Ascending aorta (tissue), 2 donors: ENCODE measurements around the gene TSPYL1. TPM values are rescaled to one million over a fixed set of nuclear protein-coding genes. Genes with fewer than 3 reads are reported as not detected.

ENCODE experiments used
- DNase-seq, 2 donors: peaks; one replicate each; pipeline ENCODE4 v3.0.0-alpha.2; 2019; ENCODE audit warnings: low spot score in 2 of 2
- H3K27ac ChIP-seq, 2 donors: fragments of 200-600 bp; sonication (generic); one replicate each; pipeline ENCODE4 v1.5.1; 2016 to 2017; ENCODE audit warnings: mild to moderate bottlenecking in 1 of 2
- H3K27me3 ChIP-seq: fragments of 200-600 bp; sonication (generic); one replicate; pipeline ENCODE4 v1.5.1; 2017
- H3K36me3 ChIP-seq, 2 donors: fragments of 200-600 bp; sonication (generic); one replicate each; pipeline ENCODE4 v1.5.1; 2016
- H3K4me1 ChIP-seq, 2 donors: fragments of 200-600 bp; sonication (generic); one replicate each; pipeline ENCODE4 v1.5.1; 2016 to 2017; ENCODE audit warnings: mild to moderate bottlenecking in 1 of 2
- H3K4me3 ChIP-seq, 2 donors: fragments of 200-600 bp; sonication (generic); one replicate each; pipeline ENCODE4 v1.5.1; 2016 to 2017; ENCODE audit warnings: mild to moderate bottlenecking in 1 of 2
- H3K9me3 ChIP-seq, 2 donors: fragments of 200-600 bp; sonication (generic); one replicate each; pipeline ENCODE4 v1.5.1; 2016
- CTCF ChIP-seq, 3 experiments: fragments of 200-600 bp in 2 of 3; fragments of 450-650 bp in 1 of 3; sonication (generic) in 2 of 3; IDR thresholded peaks; one replicate each; pipeline ENCODE4 v1.5.1; 2016 to 2019; ENCODE audit warnings: antibody characterized with exemption in 3 of 3, mild to moderate bottlenecking in 1 of 3, moderate library complexity in 1 of 3
- intact Hi-C: fragments of 100-400 bp; cut with DNase I; formaldehyde crosslinking; loops from one replicate; pipeline ENCODE4 v1.15.1; 2023
- total RNA-seq: library from RNA; depleted of rRNA; stranded (reverse); fragments of >200 nt; gene quantifications from one replicate; pipeline ENCODE4 v1.1.0, GENCODE V29; 2016

TSPYL1 gene
- total RNA-seq: 36.6 TPM

GRCh38 chr6:116279232-116280160 lies at the start of gene TSPYL1:
Gene TSPYL1, minus strand, starts transcription at chr6:116279930. Its CDS starts 100 bp downstream, at chr6:116279830.
- peak; percentile 88 to 98 for DNase-seq
- H3K27me3 ChIP-seq: no peaks in the 10 kb centered on the region
- H3K9me3 ChIP-seq: no peaks in the 10 kb centered on the region
- TF ChIP-seq CTCF (IDR thresholded peaks at IDR 0.05): no peak
- H3K36me3 ChIP-seq: peaks cover 0 to 17% of the 10 kb centered on the region in 2 donors
- H3K4me3 ChIP-seq: peak within 1 kb of the TSS; percentile 93 to 95
- H3K27ac ChIP-seq: peak within 1 kb of the TSS; percentile 99 to 100
- intact Hi-C loops: loop anchor here (1.0 to 10.0 kb wide), 6 partner anchors 25 to 385 kb away; partner anchors contain the start of genes RWDD1, TSPYL4 and ZUP1
- peaks cover 4 to 31% of the 10 kb centered on the region in 2 donors for H3K4me1 ChIP-seq

GRCh38 chr6:116329156-116329555 lies 49.4 kb upstream of the TSPYL1 start:
- Histone ChIP-seq H3K4me3 (no peak overlapping the region), H3K9me3 (no peaks in the 10 kb centered on the region), H3K27ac (no peak overlapping the region), H3K27me3 (no peaks in the 10 kb centered on the region), H3K4me1 (peaks cover 2 to 9% of the 10 kb centered on the region in 2 donors), H3K36me3 (no peaks in the 10 kb centered on the region)
- TF ChIP-seq CTCF (IDR thresholded peaks at IDR 0.05): no peak
- no peak for DNase-seq
- intact Hi-C loops: loop anchor here (5.0 kb wide), 1 partner anchor 43 kb away; the partner anchor contains the start of gene DSE

- H3K4me1 ChIP-seq: peaks cover 2 to 9% of the 10 kb centered on the region in 2 donors
- peak overlapping the region in 1 of 2 donors; percentile 6 for H3K27ac ChIP-seq
- no peak for TF ChIP-seq CTCF (IDR thresholded peaks at IDR 0.05)
- no peaks in the 10 kb centered on the region for H3K36me3 ChIP-seq
- no peak overlapping the region for H3K4me3 ChIP-seq
- no peak for DNase-seq
- intact Hi-C loops: loop anchor here (5.0 kb wide), 1 partner anchor 44 kb away; the partner anchor contains the start of gene DSE
- H3K27me3 ChIP-seq: no peaks in the 10 kb centered on the region
- no peaks in the 10 kb centered on the region for H3K9me3 ChIP-seq
These were observed 48.8 kb upstream of the TSPYL1 start for GRCh38 chr6:116328528-116328903.

GRCh38 chr6:116327803-116328527 lies 48.2 kb upstream of the TSPYL1 start:
- Histone ChIP-seq H3K4me1 (peaks cover 2 to 9% of the 10 kb centered on the region in 2 donors), H3K27me3 (no peaks in the 10 kb centered on the region), H3K9me3 (no peaks in the 10 kb centered on the region), H3K4me3 (no peak overlapping the region), H3K36me3 (no peaks in the 10 kb centered on the region), H3K27ac (peak overlapping the region in 1 of 2 donors; percentile 6)
- no peak for TF ChIP-seq CTCF (IDR thresholded peaks at IDR 0.05)
- intact Hi-C loops: loop anchor here (5.0 kb wide), 1 partner anchor 44 kb away; the partner anchor contains the start of gene DSE
- DNase-seq: no peak

- no peak for TF ChIP-seq CTCF (IDR thresholded peaks at IDR 0.05)
- H3K4me1 ChIP-seq: peaks cover 2 to 9% of the 10 kb centered on the region in 2 donors
- H3K27ac ChIP-seq: no peak overlapping the region
- H3K4me3 ChIP-seq: no peak overlapping the region
- intact Hi-C loops: loop anchor here (5.0 kb wide), 1 partner anchor 45 kb away; the partner anchor contains the start of gene DSE
- H3K36me3 ChIP-seq: no peaks in the 10 kb centered on the region
- H3K27me3 ChIP-seq: no peaks in the 10 kb centered on the region
- H3K9me3 ChIP-seq: no peaks in the 10 kb centered on the region
- no peak for DNase-seq
These were observed 47.3 kb upstream of the TSPYL1 start for GRCh38 chr6:116326996-116327395.
